ENCODE results near the gene RMRP. TPM values are rescaled to one million over a fixed set of nuclear protein-coding genes. Genes with fewer than 3 reads are reported as not detected.

RMRP gene
- total and polyA plus RNA-seq, 9 of the 15 experiments (the other 6 are each of a cell fraction or from before 2014, with no cell fraction given), result 75.7 to 89,974 (median 13,378) TPM; not detected in 3

DNA sequence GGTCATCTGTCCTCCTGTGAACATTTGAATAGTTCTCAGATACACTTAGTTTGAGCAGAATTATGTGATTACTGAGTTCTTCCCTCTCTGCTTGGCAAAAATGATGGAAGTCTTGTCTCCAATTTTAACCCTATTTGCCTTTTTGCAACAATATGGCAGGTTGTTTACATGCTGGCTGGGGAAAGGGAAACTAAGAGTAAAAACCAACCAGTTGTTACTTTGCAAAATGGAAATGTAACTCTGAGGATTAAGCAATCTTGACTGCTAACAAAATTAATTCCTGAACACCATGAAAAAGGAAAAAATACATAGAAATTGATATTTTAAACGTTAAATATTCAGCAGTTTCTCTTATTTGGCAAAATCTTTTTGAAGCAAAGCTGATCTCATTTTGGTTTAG is 18.2 kb downstream of the RMRP start:
- Histone ChIP-seq H3K4me2 (ENCODE audit: insufficient read depth, low read length) (no peak overlapping the region), H3K27ac (ENCODE audit: extremely low read depth, low read depth, low read length) (no peak overlapping the region), H3K9me3 (replicated peaks; ENCODE audit: control insufficient read depth, insufficient read depth, low read depth, low read length) (no peaks in the 10 kb centered on the region), H2AFZ (ENCODE audit: low read depth, low read length) (no peak overlapping the region), H3K9ac (ENCODE audit: insufficient read depth in 1 of 2, low read depth in 2 of 2, low read length in 2 of 2) (no peak overlapping the region), H4K20me1 (replicated peaks; ENCODE audit: control insufficient read depth, insufficient read depth, low read length) (no peaks in the 10 kb centered on the region), H3K9me1 (ENCODE audit: control insufficient read depth, insufficient read depth, low read length) (no peaks in the 10 kb centered on the region), H3K36me3 (ENCODE audit: control insufficient read depth, insufficient read depth, low read length) (no peaks in the 10 kb centered on the region), H3K4me1 (replicated peaks in 1 of 2; ENCODE audit: control insufficient read depth in 2 of 2, insufficient read depth in 2 of 2, low read length in 2 of 2) (no peaks in the 10 kb centered on the region), H3K79me2 (ENCODE audit: control insufficient read depth, insufficient read depth, low read length) (no peaks in the 10 kb centered on the region), H3K27me3 (ENCODE audit: control insufficient read depth in 2 of 2, insufficient read depth in 2 of 2, low read length in 2 of 2) (no peaks in the 10 kb centered on the region), H3K4me3 (no peak overlapping the region)
- no peak for DNase-seq (ENCODE audit: extremely low read depth in 1 of 4, low spot score in 3 of 4)
- in situ Hi-C loops (cut with MboI) (no loop called here), intact Hi-C loops (cut with micrococcal nuclease) (no loop called here)
- 0% methylated on average over 1 of the region's 1 CpG for WGBS (ENCODE audit: insufficient coverage, low coverage, missing lambda C conversion rate)
- ATAC-seq, result no peak
- no TSS peak for BruUV-seq (replicated peaks)
- CTCF ChIA-PET (ENCODE audit: low intra/inter-chr PET ratio), result no interaction called here
- POLR2A ChIA-PET, result interaction anchor here (0.6 kb wide), 1 partner anchor 12 kb away, joined by 3 read pairs; no protein-coding TSS in a partner anchor
- TF ChIP-seq, protein P1, sequence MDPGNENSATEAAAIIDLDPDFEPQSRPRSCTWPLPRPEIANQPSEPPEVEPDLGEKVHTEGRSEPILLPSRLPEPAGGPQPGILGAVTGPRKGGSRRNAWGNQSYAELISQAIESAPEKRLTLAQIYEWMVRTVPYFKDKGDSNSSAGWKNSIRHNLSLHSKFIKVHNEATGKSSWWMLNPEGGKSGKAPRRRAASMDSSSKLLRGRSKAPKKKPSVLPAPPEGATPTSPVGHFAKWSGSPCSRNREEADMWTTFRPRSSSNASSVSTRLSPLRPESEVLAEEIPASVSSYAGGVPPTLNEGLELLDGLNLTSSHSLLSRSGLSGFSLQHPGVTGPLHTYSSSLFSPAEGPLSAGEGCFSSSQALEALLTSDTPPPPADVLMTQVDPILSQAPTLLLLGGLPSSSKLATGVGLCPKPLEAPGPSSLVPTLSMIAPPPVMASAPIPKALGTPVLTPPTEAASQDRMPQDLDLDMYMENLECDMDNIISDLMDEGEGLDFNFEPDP (CRISPR knock-in tag; IDR thresholded peaks at IDR 0.05), result no peak
- no peak for TF ChIP-seq ETV1 (tag; conservative IDR thresholded peaks at IDR 0.05; ENCODE audit: low read depth)
- no peak for TF ChIP-seq MNT (conservative IDR thresholded peaks at IDR 0.05)
- no peak for TF ChIP-seq ZC3H4 (CRISPR knock-in tag; IDR thresholded peaks at IDR 0.05; ENCODE audit: borderline replicate concordance)
- no peak for TF ChIP-seq ZNF586 (CRISPR knock-in tag; conservative IDR thresholded peaks at IDR 0.05)
- no peak for TF ChIP-seq CUX1 (CRISPR knock-in tag; IDR thresholded peaks at IDR 0.05)
- TF ChIP-seq SNIP1 (IDR thresholded peaks at IDR 0.05; ENCODE audit: low read depth), result no peak
- FAIRE-seq, result no peak
